ENCODE measurements around the gene C6orf136. TPM values are rescaled to one million over a fixed set of nuclear protein-coding genes. Genes with fewer than 3 reads are reported as not detected.

C6orf136 gene
- total and polyA plus RNA-seq, 10 of the 15 experiments (the other 5 are each of a cell fraction or from before 2014, with no cell fraction given), result 5.2 to 24.1 (median 14.9) TPM

GRCh38 chr6:30686908-30687658, 40.1 kb downstream of the C6orf136 start (continued):
- TF ChIP-seq HCFC1 (IDR thresholded peaks at IDR 0.05; ENCODE audit: low read length) (no peak), MLLT1 (IDR thresholded peaks at IDR 0.05) (peak; percentile 72), POLR2A (IDR thresholded peaks at IDR 0.05; ENCODE audit: low read depth, low read length) (peak; percentile 62), LARP7 (IDR thresholded peaks at IDR 0.05) (peak; percentile 84), TCF3 (IDR thresholded peaks at IDR 0.05; ENCODE audit: borderline replicate concordance, insufficient read depth, low read depth, low read length) (peak; percentile 100), USF1 (IDR thresholded peaks at IDR 0.05; ENCODE audit: borderline replicate concordance, extremely low read length, insufficient read depth, low read depth, low read length) (peak; percentile 17), TBL1XR1 (IDR thresholded peaks at IDR 0.05; ENCODE audit: low read depth, low read length) (peak; percentile 88), ELK1 (IDR thresholded peaks at IDR 0.05; ENCODE audit: low read depth, low read length) (no peak), GABPA (IDR thresholded peaks at IDR 0.05; ENCODE audit: low read depth) (no peak), NKRF (conservative IDR thresholded peaks at IDR 0.05) (peak; percentile 80), POLR2AphosphoS2 (IDR thresholded peaks at IDR 0.05; ENCODE audit: low read depth, low read length) (peak; percentile 83; the same call in 1 of the 2 replicates), NFYB (IDR thresholded peaks at IDR 0.05; ENCODE audit: insufficient read depth, low read depth, low read length) (peak; percentile 67; the same call in 1 of the 2 replicates), NR2F1 (conservative IDR thresholded peaks at IDR 0.05) (peak; percentile 93), E2F8 (IDR thresholded peaks at IDR 0.05; ENCODE audit: low read depth, partially characterized antibody) (no peak), EZH2 (IDR thresholded peaks at IDR 0.05; ENCODE audit: borderline replicate concordance, control insufficient read depth, low read depth, low read length) (no peak)
- TF ChIP-seq, protein P1, sequence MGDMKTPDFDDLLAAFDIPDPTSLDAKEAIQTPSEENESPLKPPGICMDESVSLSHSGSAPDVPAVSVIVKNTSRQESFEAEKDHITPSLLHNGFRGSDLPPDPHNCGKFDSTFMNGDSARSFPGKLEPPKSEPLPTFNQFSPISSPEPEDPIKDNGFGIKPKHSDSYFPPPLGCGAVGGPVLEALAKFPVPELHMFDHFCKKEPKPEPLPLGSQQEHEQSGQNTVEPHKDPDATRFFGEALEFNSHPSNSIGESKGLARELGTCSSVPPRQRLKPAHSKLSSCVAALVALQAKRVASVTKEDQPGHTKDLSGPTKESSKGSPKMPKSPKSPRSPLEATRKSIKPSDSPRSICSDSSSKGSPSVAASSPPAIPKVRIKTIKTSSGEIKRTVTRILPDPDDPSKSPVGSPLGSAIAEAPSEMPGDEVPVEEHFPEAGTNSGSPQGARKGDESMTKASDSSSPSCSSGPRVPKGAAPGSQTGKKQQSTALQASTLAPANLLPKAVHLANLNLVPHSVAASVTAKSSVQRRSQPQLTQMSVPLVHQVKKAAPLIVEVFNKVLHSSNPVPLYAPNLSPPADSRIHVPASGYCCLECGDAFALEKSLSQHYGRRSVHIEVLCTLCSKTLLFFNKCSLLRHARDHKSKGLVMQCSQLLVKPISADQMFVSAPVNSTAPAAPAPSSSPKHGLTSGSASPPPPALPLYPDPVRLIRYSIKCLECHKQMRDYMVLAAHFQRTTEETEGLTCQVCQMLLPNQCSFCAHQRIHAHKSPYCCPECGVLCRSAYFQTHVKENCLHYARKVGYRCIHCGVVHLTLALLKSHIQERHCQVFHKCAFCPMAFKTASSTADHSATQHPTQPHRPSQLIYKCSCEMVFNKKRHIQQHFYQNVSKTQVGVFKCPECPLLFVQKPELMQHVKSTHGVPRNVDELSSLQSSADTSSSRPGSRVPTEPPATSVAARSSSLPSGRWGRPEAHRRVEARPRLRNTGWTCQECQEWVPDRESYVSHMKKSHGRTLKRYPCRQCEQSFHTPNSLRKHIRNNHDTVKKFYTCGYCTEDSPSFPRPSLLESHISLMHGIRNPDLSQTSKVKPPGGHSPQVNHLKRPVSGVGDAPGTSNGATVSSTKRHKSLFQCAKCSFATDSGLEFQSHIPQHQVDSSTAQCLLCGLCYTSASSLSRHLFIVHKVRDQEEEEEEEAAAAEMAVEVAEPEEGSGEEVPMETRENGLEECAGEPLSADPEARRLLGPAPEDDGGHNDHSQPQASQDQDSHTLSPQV (IDR thresholded peaks at IDR 0.05), result no peak
